Stimulated activated CD4-positive, alpha-beta T cell treated with anti-CD3 and anti-CD28 coated beads, Interleukin-12 subunit alpha, Interleukin-12 subunit beta, amount 100 ng/mL, for 24 hours (primary cell): ENCODE data around the gene MAPKAPK3.
A peak's percentile ranks its signal among the peaks of the same experiment; 100 is the strongest.
"Not testable (repeated sequence)": the region's sequence is repeated elsewhere in the genome, so short reads cannot be mapped to it uniquely, and the experiment has no call there.

ENCODE experiments used
- DNase-seq, 2 experiments: peaks; one replicate each; pipeline ENCODE4 v3.0.0-alpha.2; 2020; ENCODE audit warnings: low read depth in 2 of 2

The MAPKAPK3 gene

GRCh38 chr3:50656417-50657195 lies 39.7 kb downstream of the MAPKAPK3 start:
- DNase-seq = no peak

GRCh38 chr3:50657407-50657806 lies 40.5 kb downstream of the MAPKAPK3 start:
- DNase-seq = no peak

GRCh38 chr3:50657816-50658215 lies 40.9 kb downstream of the MAPKAPK3 start:
- no peak for DNase-seq

GRCh38 chr3:50658416-50658815 lies 41.5 kb downstream of the MAPKAPK3 start:
- DNase-seq = no peak

GRCh38 chr3:50658831-50659230 lies 41.9 kb downstream of the MAPKAPK3 start:
- no peak for DNase-seq

GRCh38 chr3:50660386-50660785 lies 43.4 kb downstream of the MAPKAPK3 start:
- DNase-seq = no peak

GRCh38 chr3:50661321-50661837 lies 44.4 kb downstream of the MAPKAPK3 start:
- no peak for DNase-seq

- no peak for DNase-seq
Observed at GRCh38 chr3:50662408-50662807, 45.5 kb downstream of the MAPKAPK3 start.

- DNase-seq = no peak
Observed at GRCh38 chr3:50665081-50665840, 48.3 kb downstream of the MAPKAPK3 start.

- DNase-seq = not testable (repeated sequence)
Observed at GRCh38 chr3:50665841-50666115, 48.8 kb downstream of the MAPKAPK3 start.

- DNase-seq = no peak
Observed at GRCh38 chr3:50666837-50667236, 49.9 kb downstream of the MAPKAPK3 start.

- DNase-seq = no peak
Observed at GRCh38 chr3:50671331-50671730, 54.4 kb downstream of the MAPKAPK3 start.

GRCh38 chr3:50672656-50673055 lies 55.7 kb downstream of the MAPKAPK3 start:
- DNase-seq = no peak

- DNase-seq = no peak
Observed at GRCh38 chr3:50673931-50674330, 57.0 kb downstream of the MAPKAPK3 start.

GRCh38 chr3:50674349-50675178 lies 57.6 kb downstream of the MAPKAPK3 start, which contains the start of gene DOCK3:
TSS of gene DOCK3 (plus strand) at chr3:50674927. CDS start at chr3:50675264, 337 bp downstream.
- peak in 1 of 2 experiments; percentile 46 for DNase-seq

GRCh38 chr3:50675179-50676030 lies 58.5 kb downstream of the MAPKAPK3 start:
- peak in 1 of 2 experiments; percentile 62 for DNase-seq

- no peak for DNase-seq
Observed at GRCh38 chr3:50676031-50676705, 59.2 kb downstream of the MAPKAPK3 start.

GRCh38 chr3:50687127-50687751 lies 70.3 kb downstream of the MAPKAPK3 start:
- DNase-seq = no peak

- no peak for DNase-seq
Observed at GRCh38 chr3:50687916-50688315, 71.0 kb downstream of the MAPKAPK3 start.

- DNase-seq = not testable (repeated sequence)
Observed at GRCh38 chr3:50688602-50689001, 71.7 kb downstream of the MAPKAPK3 start.
